Measurements from ENCODE around the gene DNM3. TPM values are rescaled to one million over a fixed set of nuclear protein-coding genes. Genes with fewer than 3 reads are reported as not detected.

DNM3 gene
- total and polyA plus RNA-seq, 2 donors (not counting 3 experiments of a cell fraction or from before 2014, with no cell fraction given), result 1.4 to 2.5 TPM

- Histone ChIP-seq H3K27me3 (ENCODE audit: control insufficient read depth in 2 of 2, insufficient read depth in 2 of 2, low read length in 2 of 2) (no peaks in the 10 kb centered on the region), H3K9ac (replicated peaks; ENCODE audit: extremely low read depth, insufficient read depth, low read length) (no peak overlapping the region), H3K9me1 (replicated peaks; ENCODE audit: control insufficient read depth, extremely low read depth, insufficient read depth, low read length) (no peaks in the 10 kb centered on the region), H3K4me3 (replicated peaks in 1 of 3; ENCODE audit: insufficient read depth in 1 of 3, low read depth in 1 of 3, low read length in 3 of 3) (no peak overlapping the region), H3K27ac (ENCODE audit: insufficient read depth, low read depth, low read length) (no peak overlapping the region), H3K4me1 (ENCODE audit: control insufficient read depth, extremely low read depth, insufficient read depth, low read length) (no peaks in the 10 kb centered on the region), H3K36me3 (ENCODE audit: control insufficient read depth in 2 of 2, extremely low read depth in 1 of 2, insufficient read depth in 2 of 2, low read length in 2 of 2) (no peaks in the 10 kb centered on the region), H3K4me2 (ENCODE audit: insufficient read depth, low read length) (no peak overlapping the region), H4K20me1 (replicated peaks; ENCODE audit: control insufficient read depth, extremely low read depth, insufficient read depth, low read length) (no peaks in the 10 kb centered on the region), H2AFZ (ENCODE audit: low read depth, low read length) (no peak overlapping the region), H3K79me2 (ENCODE audit: control insufficient read depth, insufficient read depth, low read length) (no peaks in the 10 kb centered on the region), H3K9me3 (replicated peaks; ENCODE audit: control insufficient read depth, insufficient read depth, low read length) (no peaks in the 10 kb centered on the region)
- DNase-seq (ENCODE audit: low read depth, low spot score), result no peak
- ChIA-PET CTCF (interaction anchor here (6.1 kb wide), 1 partner anchor 404 kb away, joined by 73 read pairs; no protein-coding TSS in a partner anchor), POLR2A (no interaction called here)
- TF ChIP-seq MYC (IDR thresholded peaks at IDR 0.05; ENCODE audit: low read depth, low read length) (no peak), FOS (IDR thresholded peaks at IDR 0.05; ENCODE audit: borderline replicate concordance, insufficient read depth, low read length) (peak; percentile 24)
- BruUV-seq (replicated peaks), result no TSS peak
- no peak for FAIRE-seq
- dilution Hi-C loops (cut with MboI; ENCODE audit: extremely low pct_ligation_motif_present, low sequenced_read_pairs) (loop anchor here (25.0 kb wide), 1 partner anchor 394 kb away; no protein-coding TSS in a partner anchor), intact Hi-C loops (cut with micrococcal nuclease) (no loop called here)
Observed at GRCh38 chr1:172405912-172406311, 564.6 kb downstream of the DNM3 start.

- Histone ChIP-seq H3K4me3 (replicated peaks in 1 of 3; ENCODE audit: insufficient read depth in 1 of 3, low read depth in 1 of 3, low read length in 3 of 3) (no peak overlapping the region), H4K20me1 (replicated peaks; ENCODE audit: control insufficient read depth, extremely low read depth, insufficient read depth, low read length) (no peaks in the 10 kb centered on the region), H3K4me1 (ENCODE audit: control insufficient read depth, extremely low read depth, insufficient read depth, low read length) (no peaks in the 10 kb centered on the region), H3K27ac (ENCODE audit: insufficient read depth, low read depth, low read length) (no peak overlapping the region), H3K9ac (replicated peaks; ENCODE audit: extremely low read depth, insufficient read depth, low read length) (no peak overlapping the region), H2AFZ (ENCODE audit: low read depth, low read length) (no peak overlapping the region), H3K9me3 (replicated peaks; ENCODE audit: control insufficient read depth, insufficient read depth, low read length) (no peaks in the 10 kb centered on the region), H3K27me3 (ENCODE audit: control insufficient read depth in 2 of 2, insufficient read depth in 2 of 2, low read length in 2 of 2) (no peaks in the 10 kb centered on the region), H3K79me2 (ENCODE audit: control insufficient read depth, insufficient read depth, low read length) (no peaks in the 10 kb centered on the region), H3K36me3 (ENCODE audit: control insufficient read depth in 2 of 2, extremely low read depth in 1 of 2, insufficient read depth in 2 of 2, low read length in 2 of 2) (no peaks in the 10 kb centered on the region), H3K4me2 (ENCODE audit: insufficient read depth, low read length) (no peak overlapping the region), H3K9me1 (replicated peaks; ENCODE audit: control insufficient read depth, extremely low read depth, insufficient read depth, low read length) (no peaks in the 10 kb centered on the region)
- intact Hi-C loops (cut with micrococcal nuclease), result no loop called here
- BruUV-seq (replicated peaks), result no TSS peak
- dilution Hi-C loops (cut with MboI; ENCODE audit: extremely low pct_ligation_motif_present, low sequenced_read_pairs), result loop anchor here (25.0 kb wide), 1 partner anchor 395 kb away; no protein-coding TSS in a partner anchor
- TF ChIP-seq GATA2 (IDR thresholded peaks at IDR 0.05; ENCODE audit: insufficient read depth, insufficient read length, low read depth, low read length) (no peak), CTCF (IDR thresholded peaks at IDR 0.05; ENCODE audit: extremely low read depth in 1 of 2, insufficient read depth in 1 of 2, low read depth in 1 of 2, low read length in 2 of 2) (no peak), MAX (IDR thresholded peaks at IDR 0.05; ENCODE audit: insufficient read depth, insufficient read length) (no peak), POLR2A (IDR thresholded peaks at IDR 0.05; ENCODE audit: low read depth, low read length) (no peak), EZH2 (IDR thresholded peaks at IDR 0.05; ENCODE audit: borderline replicate concordance, low read depth, low read length, severe bottlenecking) (no peak), MYC (IDR thresholded peaks at IDR 0.05; ENCODE audit: low read depth, low read length) (no peak), FOS (IDR thresholded peaks at IDR 0.05; ENCODE audit: borderline replicate concordance, insufficient read depth, low read length) (no peak), POLR2AphosphoS5 (IDR thresholded peaks at IDR 0.05; ENCODE audit: insufficient read depth, low read depth, low read length) (no peak), JUN (IDR thresholded peaks at IDR 0.05; ENCODE audit: borderline replicate concordance, insufficient read depth, insufficient read length, low read depth) (no peak)
- CTCF ChIA-PET, result interaction anchor here (0.8 kb wide), 1 partner anchor 405 kb away, joined by 3 read pairs; no protein-coding TSS in a partner anchor
- POLR2A ChIA-PET, result no interaction called here
- FAIRE-seq (no peak), DNase-seq (ENCODE audit: low read depth, low spot score) (no peak)
Observed at GRCh38 chr1:172406968-172407367, 565.7 kb downstream of the DNM3 start.
